Right lobe of liver (tissue), 6 donors: Measurements from ENCODE around the gene NBAS. TPM values are rescaled to one million over a fixed set of nuclear protein-coding genes. Genes with fewer than 3 reads are reported as not detected.

Source experiments
- ATAC-seq, 4 donors: fragments of 200-7000 bp; cut with Tn5 transposase; one replicate each; pipeline ENCODE4 v1.9.1; 2020; ENCODE audit warnings: mild to moderate bottlenecking in 4 of 4, moderate library complexity in 4 of 4
- DNase-seq, 3 donors: peaks; one replicate each; pipeline ENCODE4 v3.0.0-alpha.2; 2020
- H3K27ac ChIP-seq, 3 donors: fragments of 200-600 bp; one replicate each; pipeline ENCODE4 v1.8.0; 2022
- H3K27me3 ChIP-seq, 2 donors: fragments of 200-600 bp; one replicate each; pipeline ENCODE4 v1.8.0; 2022
- H3K36me3 ChIP-seq, 4 donors: fragments of 200-600 bp; sonication (generic) in 1 of 4; one replicate each; pipeline versions ENCODE4 v1.5.1 to v1.8.0; 2017 to 2022; ENCODE audit warnings: control low read depth in 1 of 4
- H3K4me1 ChIP-seq, 4 donors: fragments of 200-600 bp; sonication (generic) in 1 of 4; one replicate each; pipeline versions ENCODE4 v1.5.1 to v1.8.0; 2017 to 2022; ENCODE audit warnings: control low read depth in 1 of 4
- H3K4me3 ChIP-seq, 3 donors: fragments of 200-600 bp; one replicate each; pipeline ENCODE4 v1.8.0; 2022
- H3K9me3 ChIP-seq, 4 donors: fragments of 200-600 bp; sonication (generic) in 1 of 4; one replicate each; pipeline versions ENCODE4 v1.5.1 to v1.8.0; 2017 to 2022; ENCODE audit warnings: control low read depth in 1 of 4
- POLR2A ChIP-seq: fragments of 450-650 bp; IDR thresholded peaks from one replicate; pipeline ENCODE4 v1.6.1; 2017; ENCODE audit warnings: antibody characterized with exemption, mild to moderate bottlenecking
- WGBS: methylation state at CpG from one replicate; pipeline ENCODE4 v1.1.6; 2018; ENCODE audit warnings: low coverage, low lambda C conversion rate; ENCODE audit not compliant: insufficient coverage; ENCODE audit errors: missing lambda C conversion rate; 5-methylcytosine and 5-hydroxymethylcytosine counted together
- intact Hi-C, 2 donors: fragments of 100-400 bp; cut with DNase I; formaldehyde crosslinking; loops; one replicate each; pipeline versions ENCODE4 v1.11.2 to v1.14.1; 2022
- total RNA-seq, 6 experiments: library from RNA; depleted of rRNA in 2 of 6; stranded (reverse); fragments of >200 nt in 2 of 6; fragmentation: NEBNext Ultra II Directional in 3 of 6; extraction: Animal tissue kit (Norgen Biotek cat#: 25700) in 3 of 6; gene quantifications; one replicate each; pipeline versions ENCODE4 v1.1.0 to v1.2.4, GENCODE V29; 2016 to 2023
- TF ChIP-seq, protein P1 (sequence below), 4 donors: fragments of 200-600 bp in 3 of 4; fragments of 450-650 bp in 1 of 4; IDR thresholded peaks; one replicate each; pipeline versions ENCODE4 v1.5.1 to v1.8.0; 2016 to 2022; ENCODE audit warnings: antibody characterized with exemption in 4 of 4, mild to moderate bottlenecking in 2 of 4
- donor health status: DM: no; HTN: yes; CAD: no.
- donor health status: DM: no; HTN: no; CAD: no.
- donor health status: DM: no; HTN: no; CAD: no.
- donor health status: DM: no; HTN: yes; CAD: no.
- donor health status: DM: no; HTN: yes; CAD: no.

NBAS gene
- total RNA-seq, 6 experiments from 2014 or later = 16.1 to 21.8 (median 18.5) TPM

DNA sequence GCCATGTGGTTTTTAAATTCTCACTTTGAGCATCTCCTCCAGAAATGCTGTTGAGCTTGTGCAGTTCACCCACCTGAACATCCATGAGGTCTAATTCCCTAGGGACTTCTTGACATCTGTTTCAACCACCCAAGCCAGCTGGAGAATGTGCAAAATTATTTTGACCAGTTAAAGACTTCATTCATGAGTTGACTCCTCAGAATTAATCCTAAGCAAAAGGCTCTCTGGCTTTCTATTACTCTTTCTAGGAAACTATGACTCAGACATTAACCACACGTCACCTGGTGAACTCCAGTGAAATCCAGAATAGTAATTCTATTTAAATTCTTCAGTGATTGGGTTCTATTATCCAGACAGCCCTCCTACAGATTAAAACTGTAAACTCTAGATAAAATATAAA lies 247.5 kb downstream of the NBAS start:
- Histone ChIP-seq H3K36me3 (no peaks in the 10 kb centered on the region), H3K27ac (no peak overlapping the region), H3K4me1 (peaks cover 0 to 5% (median 0%) of the 10 kb centered on the region in 4 donors), H3K4me3 (no peak overlapping the region), H3K27me3 (no peaks in the 10 kb centered on the region), H3K9me3 (no peaks in the 10 kb centered on the region)
- ATAC-seq = no peak
- intact Hi-C loops = no loop called here
- no peak for DNase-seq
- no peak for TF ChIP-seq POLR2A
- TF ChIP-seq, protein P1, sequence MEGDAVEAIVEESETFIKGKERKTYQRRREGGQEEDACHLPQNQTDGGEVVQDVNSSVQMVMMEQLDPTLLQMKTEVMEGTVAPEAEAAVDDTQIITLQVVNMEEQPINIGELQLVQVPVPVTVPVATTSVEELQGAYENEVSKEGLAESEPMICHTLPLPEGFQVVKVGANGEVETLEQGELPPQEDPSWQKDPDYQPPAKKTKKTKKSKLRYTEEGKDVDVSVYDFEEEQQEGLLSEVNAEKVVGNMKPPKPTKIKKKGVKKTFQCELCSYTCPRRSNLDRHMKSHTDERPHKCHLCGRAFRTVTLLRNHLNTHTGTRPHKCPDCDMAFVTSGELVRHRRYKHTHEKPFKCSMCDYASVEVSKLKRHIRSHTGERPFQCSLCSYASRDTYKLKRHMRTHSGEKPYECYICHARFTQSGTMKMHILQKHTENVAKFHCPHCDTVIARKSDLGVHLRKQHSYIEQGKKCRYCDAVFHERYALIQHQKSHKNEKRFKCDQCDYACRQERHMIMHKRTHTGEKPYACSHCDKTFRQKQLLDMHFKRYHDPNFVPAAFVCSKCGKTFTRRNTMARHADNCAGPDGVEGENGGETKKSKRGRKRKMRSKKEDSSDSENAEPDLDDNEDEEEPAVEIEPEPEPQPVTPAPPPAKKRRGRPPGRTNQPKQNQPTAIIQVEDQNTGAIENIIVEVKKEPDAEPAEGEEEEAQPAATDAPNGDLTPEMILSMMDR (IDR thresholded peaks at IDR 0.05) = no peak
- 80% methylated on average over 1 of the region's 1 CpG for WGBS

DNA sequence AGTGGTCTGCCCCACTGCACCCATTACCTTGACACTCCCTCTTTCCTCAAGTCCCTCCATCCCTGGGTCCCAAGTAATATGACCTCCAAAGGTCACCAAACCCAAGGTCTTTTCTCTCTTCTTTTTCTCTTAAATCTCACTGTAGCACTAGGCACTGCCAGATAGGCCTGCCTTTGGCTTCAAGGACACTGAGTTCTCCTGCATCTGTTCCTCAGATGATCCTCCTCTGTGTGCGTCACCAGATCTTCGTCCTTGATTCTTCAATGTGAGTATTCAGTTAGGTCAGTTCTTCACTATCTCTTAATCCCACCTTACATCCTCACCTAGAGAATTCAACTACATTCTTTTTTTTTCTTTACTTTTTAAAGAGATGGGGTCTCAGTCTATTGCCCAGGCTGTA lies 249.2 kb downstream of the NBAS start:
- H3K27me3 ChIP-seq = no peaks in the 10 kb centered on the region
- TF ChIP-seq, protein P1 (IDR thresholded peaks at IDR 0.05) = no peak
- no peak for TF ChIP-seq POLR2A
- intact Hi-C loops = no loop called here
- H3K36me3 ChIP-seq = no peaks in the 10 kb centered on the region
- DNase-seq (no peak), ATAC-seq (no peak)
- H3K9me3 ChIP-seq = no peaks in the 10 kb centered on the region
- 97% methylated on average over 2 of the region's 2 CpGs for WGBS
- H3K27ac ChIP-seq = no peak overlapping the region
- no peak overlapping the region for H3K4me3 ChIP-seq
- peaks cover 0 to 12% (median 0%) of the 10 kb centered on the region in 4 donors for H3K4me1 ChIP-seq

DNA sequence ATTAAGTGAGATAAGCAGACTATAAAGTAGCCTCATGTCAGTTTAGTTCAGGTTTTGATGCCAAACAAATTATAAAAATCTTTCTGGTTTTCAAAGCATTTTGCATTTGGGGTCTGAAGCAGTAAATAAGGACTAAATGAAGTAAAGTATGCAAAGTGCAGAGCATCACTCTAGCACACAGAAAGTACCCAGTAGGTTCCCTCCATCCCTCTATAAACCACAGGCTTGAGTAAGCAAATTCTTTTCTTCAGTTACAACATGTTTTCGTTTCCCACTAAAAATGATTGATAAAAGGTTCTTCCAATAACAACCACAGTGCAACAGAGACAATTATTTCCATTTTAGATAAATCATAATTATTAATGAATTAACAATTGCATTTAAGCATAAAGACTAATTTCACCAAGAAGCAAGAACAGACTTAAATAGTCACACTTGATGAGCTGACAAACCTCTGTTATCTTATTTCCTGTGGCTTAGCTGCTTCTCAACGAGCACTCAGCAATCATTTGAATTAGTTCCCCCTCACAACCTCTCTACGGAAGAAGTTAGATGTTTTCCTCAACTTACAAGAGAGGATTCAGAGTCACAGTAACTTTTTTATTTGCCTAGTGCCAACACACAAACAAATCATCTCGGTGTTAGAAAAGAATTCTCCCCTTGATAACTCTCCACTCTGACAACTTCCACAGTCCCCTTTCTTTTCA lies 249.8 kb downstream of the NBAS start:
- Histone ChIP-seq H3K27me3 (no peaks in the 10 kb centered on the region), H3K36me3 (no peaks in the 10 kb centered on the region), H3K27ac (no peak overlapping the region), H3K4me3 (no peak overlapping the region), H3K4me1 (peaks cover 0 to 12% (median 0%) of the 10 kb centered on the region in 4 donors), H3K9me3 (no peaks in the 10 kb centered on the region)
- DNase-seq = no peak
- WGBS = 54% methylated on average over 4 of the region's 4 CpGs
- TF ChIP-seq, protein P1 (IDR thresholded peaks at IDR 0.05) = no peak
- no peak for TF ChIP-seq POLR2A
- intact Hi-C loops = no loop called here
- no peak for ATAC-seq

DNA sequence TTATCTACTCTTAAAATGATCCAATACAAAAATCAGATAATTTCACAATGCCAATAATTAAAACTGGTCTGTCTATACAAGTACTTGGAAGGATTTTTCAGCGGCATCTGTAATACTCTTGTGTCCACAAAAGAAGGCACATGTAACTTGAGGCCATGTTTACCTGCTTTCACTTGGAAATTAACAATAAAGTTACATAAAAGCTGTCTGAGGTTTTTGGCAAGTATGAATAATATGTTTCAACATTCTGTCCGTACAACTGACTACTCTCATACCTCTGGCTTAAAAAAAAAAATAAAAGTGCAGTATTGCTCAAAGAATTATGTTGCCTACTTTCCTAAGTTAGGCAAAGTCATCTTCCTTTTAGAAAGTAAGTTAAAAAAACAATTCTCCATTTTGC lies 253.6 kb downstream of the NBAS start:
- no peaks in the 10 kb centered on the region for H3K36me3 ChIP-seq
- ATAC-seq = peak; percentile 42 to 78 (median 50)
- H3K27me3 ChIP-seq = no peaks in the 10 kb centered on the region
- TF ChIP-seq, protein P1 (IDR thresholded peaks at IDR 0.05) = no peak
- TF ChIP-seq POLR2A = no peak
- intact Hi-C loops = no loop called here
- H3K9me3 ChIP-seq = no peaks in the 10 kb centered on the region
- H3K27ac ChIP-seq = no peak overlapping the region
- no peak overlapping the region for H3K4me3 ChIP-seq
- no peak for DNase-seq
- 37% methylated on average over 2 of the region's 2 CpGs for WGBS
- peaks cover 0 to 12% (median 0%) of the 10 kb centered on the region in 4 donors for H3K4me1 ChIP-seq
